Endothelial cell of hepatic sinusoid (primary cell): ENCODE data around the gene TPST2.
"Not testable (repeated sequence)": the region's sequence is repeated elsewhere in the genome, so short reads cannot be mapped to it uniquely, and the experiment has no call there.

ENCODE experiments used
- in situ Hi-C: cut with HindIII; loops from 2 replicates; pipeline ENCODE4 v1.10.0; 2017; ENCODE audit warnings: low sequenced_read_pairs

TPST2 gene

DNA sequence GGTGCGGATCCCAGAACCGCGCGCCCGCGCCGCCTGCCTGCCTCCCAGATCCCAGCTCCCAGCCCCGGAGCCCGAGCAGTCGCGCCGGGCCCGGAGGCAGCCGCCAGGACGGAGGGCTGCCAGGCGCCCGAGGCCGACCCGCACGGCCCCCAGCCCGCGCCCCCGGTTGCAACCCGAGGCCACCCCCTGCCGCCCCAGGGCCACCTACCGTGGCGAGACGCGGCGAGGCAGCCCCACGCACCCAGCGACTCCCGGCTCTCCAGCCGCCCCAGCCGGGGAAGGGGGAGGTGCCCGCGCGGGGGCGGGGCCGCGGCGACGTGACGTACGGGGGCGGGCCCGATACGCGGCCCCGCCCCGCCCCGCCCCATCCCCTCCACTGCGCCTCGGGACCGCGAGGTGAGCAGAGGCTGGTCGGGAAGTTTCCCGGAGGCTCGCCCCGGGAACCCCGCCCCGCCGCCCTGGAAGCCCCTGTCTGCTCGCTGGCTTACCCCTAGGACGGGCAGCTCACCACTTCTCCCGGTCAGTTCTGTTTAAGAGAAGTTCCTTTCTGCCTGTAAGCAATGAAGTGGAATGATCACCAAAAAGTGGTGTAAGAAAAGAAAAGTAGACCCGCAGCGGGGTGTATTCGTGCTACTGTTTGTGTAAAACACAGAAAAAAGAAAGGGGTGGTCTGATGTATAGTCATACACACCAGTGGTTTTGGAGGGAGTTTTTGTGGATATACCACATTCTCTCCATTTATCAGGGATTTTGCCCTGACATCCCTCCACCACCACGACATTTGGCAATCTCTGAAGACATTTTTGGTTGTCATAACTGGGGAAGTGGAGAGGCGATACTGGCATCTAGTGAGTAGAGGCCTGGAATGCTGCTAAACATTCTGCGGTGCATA lies at the start of gene TPST2:
TPST2 (minus strand) TSS at position 288 of the 892 bp plus-strand sequence. CDS start 48,502 bp downstream, outside the sequence.
- in situ Hi-C loops, result no loop called here

DNA sequence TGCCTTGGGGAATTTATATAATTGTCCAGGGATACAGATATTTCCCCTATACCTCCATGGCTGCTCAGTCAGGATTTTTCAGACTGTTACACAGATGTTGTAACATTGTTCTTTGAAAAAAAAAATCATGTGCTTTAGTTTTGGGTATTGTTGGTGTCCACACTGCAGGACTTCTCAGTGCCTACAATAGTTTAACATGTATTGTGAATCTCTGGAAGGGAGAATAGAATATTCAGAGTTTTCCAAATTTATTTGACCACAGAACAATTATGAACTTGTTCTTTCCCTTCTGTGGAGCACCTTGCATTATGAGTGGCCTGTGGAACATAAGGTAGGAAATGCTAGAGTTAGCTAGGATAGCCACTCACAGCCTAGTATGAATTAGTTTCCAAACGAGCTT lies 46.4 kb upstream of the TPST2 start:
- in situ Hi-C loops, result no loop called here

DNA sequence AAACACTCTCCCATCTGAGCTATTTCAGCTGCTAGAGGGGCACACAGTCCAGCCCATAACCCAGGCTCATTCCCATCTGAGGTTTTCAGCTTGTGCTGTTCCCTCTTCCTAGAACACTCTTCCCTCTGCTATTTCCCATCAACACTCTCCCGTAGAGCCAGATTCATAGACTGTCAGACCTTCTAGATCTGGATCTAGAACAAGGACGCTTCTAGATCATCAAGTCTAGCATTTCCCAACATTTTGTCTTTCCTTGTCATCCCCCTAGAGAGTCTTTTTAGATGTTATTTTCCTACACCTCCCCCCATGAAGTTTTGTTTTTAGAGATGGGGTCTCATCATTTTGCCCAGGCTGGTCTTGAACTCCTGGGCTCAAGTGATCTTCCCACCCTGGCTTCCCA lies 45.2 kb upstream of the TPST2 start:
- in situ Hi-C loops, result no loop called here

DNA sequence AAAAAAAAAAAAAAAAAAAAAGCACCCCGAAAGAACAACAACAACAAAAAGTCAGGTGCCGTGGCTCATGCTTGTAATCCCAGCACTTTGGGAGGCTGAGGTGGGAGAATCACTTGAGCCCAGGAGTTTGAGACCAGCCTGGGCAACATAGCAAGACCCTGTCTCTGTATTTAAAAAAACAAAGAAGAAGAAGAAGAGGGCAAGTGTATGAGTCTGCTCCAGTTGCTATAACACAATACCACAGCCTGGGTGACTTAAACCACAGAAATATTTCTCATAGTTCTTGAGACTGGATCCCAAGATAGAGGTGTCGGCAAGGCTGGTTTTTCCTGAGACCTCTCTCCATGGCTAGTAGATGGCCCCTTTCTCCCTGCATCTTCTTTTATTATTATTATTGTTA lies 44.3 kb upstream of the TPST2 start:
- in situ Hi-C loops, result no loop called here

DNA sequence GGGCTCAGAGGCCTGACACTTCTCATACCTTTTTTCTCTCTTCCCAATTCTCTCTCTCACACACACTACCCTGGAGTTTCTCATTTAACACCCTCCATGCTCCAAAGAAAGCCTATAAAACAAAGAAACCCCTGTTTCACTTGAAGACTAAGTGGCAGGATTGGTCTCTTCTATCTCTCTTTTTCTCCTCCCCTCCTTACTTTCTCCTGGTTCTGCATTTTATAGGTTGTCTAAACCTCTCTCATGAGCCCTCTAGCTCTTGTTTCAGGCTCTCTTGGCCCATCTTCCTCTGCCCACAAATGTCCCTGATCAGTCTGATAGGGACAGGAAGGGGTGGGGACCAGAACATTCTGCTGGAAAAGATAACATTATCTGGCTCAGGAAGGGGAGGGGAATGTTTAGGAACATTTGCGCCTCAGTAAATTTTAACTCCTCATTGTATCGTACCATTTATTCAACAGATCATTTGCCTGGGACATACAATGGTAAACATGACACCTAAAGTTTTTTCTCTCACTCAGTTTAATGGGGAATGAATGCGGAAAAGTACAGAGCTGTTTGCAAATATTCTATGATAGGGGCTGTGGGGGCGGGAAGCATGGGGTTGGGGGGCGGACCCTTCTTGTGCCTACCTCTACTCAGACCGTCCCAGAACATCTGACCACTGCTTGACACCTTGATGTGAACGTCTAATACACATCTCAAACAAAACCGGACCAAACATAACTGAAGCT lies 42.7 kb upstream of the TPST2 start:
- in situ Hi-C loops, result no loop called here

DNA sequence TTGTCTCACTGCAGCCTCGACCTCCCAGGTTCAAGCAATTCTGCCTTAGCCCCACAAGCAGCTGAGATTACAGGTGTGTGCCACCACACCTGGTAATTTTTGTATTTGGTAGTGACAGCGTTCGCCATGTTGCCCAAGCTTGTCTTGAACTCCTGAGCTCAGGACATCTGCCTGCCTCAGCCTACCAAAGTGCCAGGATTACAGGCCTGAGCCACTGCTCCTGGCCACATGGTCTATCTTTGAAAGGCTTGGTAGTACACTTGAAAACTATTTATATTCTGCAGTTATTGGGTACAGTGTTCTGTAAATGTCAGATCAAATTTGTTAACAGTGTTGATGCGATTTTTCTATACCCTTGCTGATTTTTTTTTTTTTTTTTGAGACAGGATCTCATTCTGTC lies 41.4 kb upstream of the TPST2 start:
- in situ Hi-C loops, result no loop called here

DNA sequence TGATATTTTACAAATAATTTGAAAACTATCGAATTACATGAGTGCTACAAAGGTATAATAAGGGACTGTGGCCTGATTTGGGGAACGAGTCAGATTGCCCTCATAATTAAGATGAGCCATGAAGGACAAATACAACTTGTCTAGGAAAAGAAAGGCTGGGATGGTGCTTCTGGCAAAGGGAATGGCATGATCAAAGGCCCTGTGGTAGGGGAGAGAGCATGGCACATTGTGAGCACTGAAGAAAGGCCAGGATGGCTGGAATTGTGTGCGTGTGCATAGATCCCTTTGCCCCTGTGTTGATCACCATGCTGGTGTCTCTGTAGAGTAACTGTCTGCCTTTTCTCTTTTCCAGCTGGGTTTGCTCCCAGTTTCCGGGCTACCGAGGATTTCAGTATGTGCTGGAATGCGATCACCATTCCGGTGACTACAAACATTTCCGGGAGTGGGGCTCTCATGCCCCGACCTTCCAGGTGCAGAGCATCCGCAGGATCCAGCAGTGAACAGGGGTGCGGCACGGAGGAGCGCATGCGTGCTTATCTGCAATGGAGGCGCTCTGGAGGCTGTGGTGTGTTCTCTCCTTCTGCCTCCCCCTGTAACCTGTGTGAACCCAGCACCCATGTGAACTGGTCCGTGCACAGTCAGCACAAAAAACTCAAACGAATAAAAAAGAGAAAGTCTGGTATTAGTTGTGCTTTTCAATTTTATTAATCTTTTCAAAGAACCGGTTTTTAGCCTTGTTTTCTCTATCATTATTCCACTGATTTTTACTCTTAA lies 40.2 kb upstream of the TPST2 start:
- in situ Hi-C loops, result no loop called here

DNA sequence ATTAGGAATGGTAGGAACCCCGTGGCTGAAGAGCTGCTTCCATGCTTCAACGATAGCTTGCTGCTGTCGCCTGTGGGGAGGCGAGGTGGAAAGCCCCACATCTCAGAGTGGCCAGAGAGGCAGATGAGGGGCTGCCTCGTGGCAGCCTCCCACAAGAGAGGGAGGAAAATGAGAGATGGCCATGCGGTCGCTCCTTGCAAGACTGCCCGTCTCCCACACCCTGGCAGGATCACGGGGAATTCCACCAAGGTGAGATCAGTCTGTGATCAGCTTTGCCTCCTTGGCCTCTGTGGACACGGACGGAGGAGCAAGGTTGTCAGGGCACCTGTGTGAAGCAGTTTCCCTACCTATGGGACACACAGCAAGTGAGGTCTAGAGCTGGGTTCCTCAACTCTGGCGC lies 34.9 kb upstream of the TPST2 start:
- in situ Hi-C loops, result no loop called here

DNA sequence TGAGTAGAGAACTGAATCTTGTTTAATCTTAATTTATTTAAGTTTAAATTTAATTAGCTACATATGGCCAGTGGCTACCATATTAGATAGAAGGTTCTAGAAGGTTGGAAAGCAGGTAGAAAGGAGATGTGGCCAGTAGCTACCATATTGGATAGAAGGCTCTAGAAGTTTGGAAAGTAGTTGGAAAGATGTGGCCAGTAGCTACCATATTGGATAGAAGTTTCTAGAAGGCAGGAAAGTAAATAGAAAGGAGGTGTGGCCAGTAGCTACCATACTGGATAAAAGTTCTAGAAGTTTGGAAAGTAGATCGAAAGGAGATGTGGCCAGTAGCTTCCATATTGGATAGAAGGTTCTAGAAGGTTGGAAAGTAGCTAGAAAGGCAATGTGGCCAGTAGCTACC lies 34.1 kb upstream of the TPST2 start:
- in situ Hi-C loops, result no loop called here

DNA sequence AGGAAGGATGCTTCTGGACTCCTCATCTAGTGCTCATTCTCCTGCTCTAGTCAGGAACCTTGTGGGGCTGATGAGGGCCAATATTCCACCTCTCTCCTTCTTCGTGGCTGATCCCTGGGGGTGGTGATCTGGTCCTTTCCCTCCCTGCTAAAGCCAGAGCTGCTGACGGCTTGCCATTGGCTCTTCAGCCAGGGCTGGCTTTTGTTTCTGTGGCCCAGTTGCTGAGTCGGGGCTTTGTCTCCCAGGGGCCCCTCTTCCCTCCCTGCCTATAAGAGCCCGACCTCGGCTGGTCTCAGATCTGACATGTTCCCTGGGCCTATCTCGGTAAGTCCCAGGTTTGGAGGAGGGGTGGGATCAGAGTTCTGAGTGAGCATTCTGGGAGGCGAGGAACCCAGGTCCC lies 31.7 kb upstream of the TPST2 start, which contains the start of gene CRYBA4:
CRYBA4 (plus strand) TSS at position 301 of the 400 bp plus-strand sequence. CDS start 634 bp downstream, outside the sequence.
- in situ Hi-C loops, result no loop called here

DNA sequence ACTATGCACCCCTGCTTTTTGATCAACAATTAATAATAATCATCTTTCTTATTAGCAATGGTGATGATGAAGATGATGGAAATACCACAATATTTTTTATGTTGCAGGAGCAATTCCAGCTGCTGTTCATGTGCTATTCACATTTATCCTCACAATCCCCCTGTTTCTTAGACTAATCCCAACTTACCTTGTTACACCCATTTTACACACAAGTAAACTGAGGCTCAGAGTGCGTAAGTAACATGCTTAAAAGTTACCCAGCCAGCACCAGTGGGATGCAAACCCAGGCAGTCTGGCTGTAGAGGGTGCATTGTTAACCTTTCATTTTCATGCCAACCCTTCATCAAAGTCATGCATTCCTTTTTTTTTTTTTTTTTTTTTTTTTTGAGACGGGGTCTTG lies 30.3 kb upstream of the TPST2 start:
- in situ Hi-C loops, result no loop called here

DNA sequence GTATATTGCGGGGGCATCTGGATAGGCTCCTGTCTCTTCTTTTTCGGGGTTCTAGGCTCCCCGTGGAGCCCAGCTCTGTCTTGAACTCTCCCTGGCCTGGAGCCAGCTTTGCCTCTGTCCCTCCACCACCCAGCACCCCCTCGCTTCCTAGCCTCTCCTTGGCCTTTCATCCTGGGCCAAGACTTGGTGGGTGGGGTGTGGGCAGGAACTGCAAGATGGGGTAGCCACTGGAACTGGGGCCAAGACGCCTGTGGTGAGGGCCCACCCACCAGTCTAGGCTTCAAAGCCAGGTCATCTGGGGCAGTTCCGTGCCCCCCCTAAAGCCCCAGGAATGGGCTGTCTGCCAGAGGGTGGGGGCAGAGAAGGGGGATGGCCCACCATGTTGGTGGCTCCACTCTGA lies 29.6 kb upstream of the TPST2 start:
- in situ Hi-C loops, result no loop called here

DNA sequence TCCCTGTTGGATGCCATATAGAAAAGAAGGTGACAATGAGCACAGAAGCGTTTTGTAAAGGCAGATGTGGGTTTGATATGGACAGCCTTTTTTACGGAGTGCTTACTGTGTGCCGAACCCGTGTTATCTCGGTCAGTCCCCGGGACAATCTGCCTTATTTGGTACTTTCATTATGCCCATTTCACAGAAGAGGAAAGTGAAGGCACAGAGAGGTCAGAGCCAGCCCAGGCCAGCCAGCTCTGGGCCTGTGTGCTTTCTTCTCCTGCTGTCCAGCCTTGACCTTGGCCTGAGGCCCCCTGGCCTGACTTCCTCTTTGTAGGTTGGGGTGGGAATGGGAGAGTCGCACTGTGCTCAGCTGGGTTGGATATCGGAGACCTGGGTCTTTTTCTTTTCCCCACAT lies 28.5 kb upstream of the TPST2 start:
- in situ Hi-C loops, result no loop called here

DNA sequence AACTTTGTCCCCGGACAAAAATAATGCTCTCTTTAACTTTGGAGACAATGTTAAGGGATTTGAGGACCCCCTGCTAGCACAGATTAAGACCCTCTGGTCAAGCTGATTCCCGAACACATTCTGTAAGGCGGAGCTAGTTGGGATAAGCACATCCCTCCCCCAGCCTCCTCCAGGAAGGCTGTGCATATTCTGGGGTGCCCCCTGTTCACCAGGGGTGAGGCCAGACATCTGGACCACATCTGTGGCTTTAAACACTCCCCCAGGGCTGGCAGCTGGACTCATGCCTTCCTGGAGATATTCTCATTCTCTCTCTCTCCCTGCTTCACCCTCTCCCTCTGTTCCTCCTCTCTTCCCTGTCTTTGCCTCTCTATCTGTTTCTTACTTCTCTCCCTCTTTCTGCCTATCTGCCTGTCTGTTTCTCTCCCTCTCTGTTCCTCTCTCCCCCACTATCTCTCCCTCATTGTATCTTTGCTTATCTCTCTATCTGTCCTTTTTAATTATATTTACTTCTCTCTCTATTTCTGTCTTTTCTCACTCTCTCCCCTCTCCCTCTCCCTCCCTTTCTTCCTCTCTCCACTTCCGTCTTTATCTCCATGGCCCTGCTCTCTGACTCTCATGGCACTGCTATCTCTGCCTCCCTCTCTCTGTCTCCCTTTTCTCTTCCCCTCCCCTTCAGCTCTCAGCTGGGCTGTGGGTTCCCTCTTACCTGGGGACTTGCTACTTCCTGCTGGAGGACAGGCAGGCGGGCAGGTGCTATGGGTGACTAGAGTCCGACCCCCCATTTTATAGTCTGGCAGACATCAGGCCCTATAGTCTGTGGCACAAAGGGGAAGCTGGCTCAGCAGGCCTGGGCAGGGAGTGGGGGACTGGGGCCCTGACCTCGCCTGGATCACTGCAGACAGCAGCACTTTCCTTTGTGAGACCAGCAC lies 27.6 kb upstream of the TPST2 start, which contains the start of gene CRYBB1:
CRYBB1 (minus strand) TSS at position 757 of the 929 bp plus-strand sequence. CDS start 1,708 bp downstream, outside the sequence.
- in situ Hi-C loops, result no loop called here

DNA sequence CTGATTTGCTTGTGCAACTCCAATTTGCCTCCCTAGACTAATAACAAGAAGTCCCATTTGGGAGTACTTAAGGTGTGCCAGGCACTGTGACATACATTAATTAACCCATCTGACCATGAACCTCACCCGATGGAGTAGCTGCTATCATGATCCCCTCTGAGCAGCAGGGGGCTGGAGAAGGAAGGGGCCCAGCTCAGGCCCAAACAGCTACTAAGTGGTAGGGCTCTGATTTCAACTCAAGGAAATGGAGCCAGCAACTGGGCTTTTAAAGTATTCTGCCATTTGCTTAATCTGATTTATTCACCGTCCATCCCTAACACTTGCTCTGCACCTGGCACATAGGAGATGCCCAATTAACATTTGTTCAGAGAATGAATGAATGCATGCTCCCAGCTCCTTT lies 26.7 kb upstream of the TPST2 start:
- in situ Hi-C loops, result no loop called here

DNA sequence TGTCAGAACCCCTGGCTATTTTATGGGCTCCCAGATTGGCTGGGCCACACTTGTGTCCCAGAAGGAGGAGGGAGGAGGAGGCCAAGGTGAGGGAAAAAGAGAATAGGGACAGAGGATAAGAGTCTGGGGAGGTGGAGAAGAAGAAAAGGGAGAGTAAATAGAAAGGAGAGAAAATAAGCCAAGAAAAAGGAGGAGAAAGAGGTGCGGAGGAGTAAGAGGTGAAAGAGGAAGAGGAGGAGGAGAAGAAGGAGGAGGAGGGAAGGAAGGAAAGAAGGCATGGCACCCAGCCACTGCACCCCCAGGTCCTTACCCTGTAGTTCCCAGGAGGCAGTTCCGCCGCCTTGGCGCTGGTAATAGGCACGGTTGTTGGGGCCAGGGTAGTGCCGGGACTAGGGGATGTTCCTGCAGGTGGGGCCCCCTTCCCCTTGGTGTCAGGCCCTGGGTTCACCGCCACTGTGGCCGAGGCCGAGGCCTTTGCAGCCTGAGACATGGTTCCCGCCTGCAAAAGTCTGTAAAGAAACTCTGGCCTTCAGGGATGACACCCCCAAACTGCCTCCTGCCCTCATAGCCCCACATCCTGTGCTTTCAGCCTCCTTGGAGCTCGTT lies 26.0 kb upstream of the TPST2 start:
- in situ Hi-C loops, result no loop called here

DNA sequence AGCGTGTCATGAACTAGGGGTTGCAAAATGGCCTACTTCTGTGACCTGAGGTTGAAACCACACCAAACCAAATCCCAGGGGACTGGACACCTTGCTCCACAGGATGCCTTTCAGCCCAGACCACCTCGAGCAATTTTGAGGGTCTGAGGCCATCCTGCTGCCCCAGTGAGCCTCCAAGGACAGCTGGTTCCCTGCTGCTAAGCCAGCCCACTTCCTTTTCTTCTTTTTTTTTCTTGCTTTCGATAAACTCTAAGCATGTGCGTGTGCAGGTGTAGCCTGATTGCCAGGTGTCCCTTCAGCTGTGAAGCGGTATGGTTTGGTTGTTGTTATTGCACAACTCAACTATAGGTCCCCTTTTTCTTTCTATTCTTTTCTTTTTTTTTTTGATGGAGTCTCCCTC lies 25.2 kb upstream of the TPST2 start:
- in situ Hi-C loops, result no loop called here

DNA sequence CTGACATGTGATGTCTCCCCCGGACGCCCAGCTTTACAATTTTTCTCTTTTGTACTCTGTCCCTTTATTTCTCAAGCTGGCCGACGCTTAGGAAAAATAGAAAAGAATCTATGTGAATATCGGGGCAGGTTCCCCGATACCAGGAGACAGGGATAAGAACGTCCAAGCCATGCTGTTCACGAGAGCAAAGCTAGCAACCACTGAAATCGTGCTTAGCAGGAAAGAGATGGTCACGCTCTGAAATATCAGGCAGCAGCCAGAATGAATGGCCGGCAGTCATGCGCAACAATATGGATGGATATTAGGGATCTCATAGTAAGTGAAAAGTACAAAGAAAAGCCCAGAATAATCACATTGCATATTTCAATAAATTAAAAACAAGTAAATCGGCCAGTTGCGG lies 24.4 kb upstream of the TPST2 start:
- in situ Hi-C loops, result no loop called here

DNA sequence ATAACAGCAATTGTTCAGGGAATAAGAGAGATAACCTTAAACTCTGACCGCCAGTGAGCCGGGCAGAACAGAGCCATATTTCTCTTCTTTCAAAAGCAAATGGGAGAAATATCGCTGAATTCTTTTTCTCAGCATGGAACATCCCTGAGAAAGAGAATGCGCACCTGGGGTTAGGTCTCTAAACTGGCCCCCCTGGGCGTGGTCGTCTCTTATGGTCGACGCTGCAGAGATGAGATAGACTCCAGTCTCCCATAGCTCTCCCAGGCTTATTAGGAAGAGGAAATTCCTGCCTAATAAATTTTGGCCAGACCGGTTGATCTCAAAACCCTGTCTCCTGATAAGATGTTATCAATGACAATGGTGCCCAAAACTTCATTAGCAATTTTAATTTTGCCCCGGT lies 23.8 kb upstream of the TPST2 start:
- in situ Hi-C loops, result not testable (repeated sequence)

DNA sequence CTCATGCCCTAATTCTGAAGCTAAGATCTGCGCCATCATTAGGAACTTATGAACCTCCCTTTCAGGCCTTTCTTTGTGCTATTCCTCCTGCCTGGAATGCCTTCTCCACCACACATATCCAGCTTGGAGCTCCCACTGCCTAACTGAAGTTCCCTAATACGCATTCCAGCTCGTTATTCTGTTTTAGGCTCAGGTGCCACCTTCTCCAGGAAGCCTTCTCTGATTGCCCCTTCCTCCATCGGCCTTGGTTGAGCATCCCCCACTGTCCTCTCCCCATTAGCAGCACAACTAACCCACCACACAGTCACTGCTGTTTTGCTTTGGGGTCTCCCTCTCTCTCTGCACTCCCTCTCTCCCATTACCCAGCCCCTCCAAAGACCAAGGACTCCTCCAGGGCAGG lies 22.7 kb upstream of the TPST2 start:
- in situ Hi-C loops, result no loop called here
